Skeletal muscle satellite cell (primary cell): Measurements from ENCODE around the gene GTPBP2.
"Not testable (repeated sequence)": the region's sequence is repeated elsewhere in the genome, so short reads cannot be mapped to it uniquely, and the experiment has no call there.

Experiments used
- H3K27me3 ChIP-seq: 2 replicates; pipeline ENCODE4 v1.7.0; 2013; ENCODE audit warnings: low read length; ENCODE audit not compliant: control insufficient read depth, insufficient read depth
- H3K36me3 ChIP-seq: 2 replicates; pipeline ENCODE4 v1.7.0; 2013; ENCODE audit warnings: mild to moderate bottlenecking, control low read depth, low read length; ENCODE audit not compliant: insufficient read depth
- H3K4me1 ChIP-seq: 2 replicates; pipeline ENCODE4 v1.7.0; 2013; ENCODE audit warnings: low read length; ENCODE audit not compliant: control insufficient read depth, insufficient read depth
- H3K4me2 ChIP-seq: 2 replicates; pipeline ENCODE4 v1.7.0; 2013; ENCODE audit warnings: mild to moderate bottlenecking, low read length
- H3K4me3 ChIP-seq: 2 replicates; pipeline ENCODE4 v1.7.0; 2013; ENCODE audit warnings: low read length
- H3K9ac ChIP-seq: 2 replicates; pipeline ENCODE4 v1.7.0; 2013; ENCODE audit warnings: mild to moderate bottlenecking, low read depth, low read length, moderate library complexity
- H3K9me3 ChIP-seq: replicated peaks from 2 replicates; pipeline ENCODE4 v1.7.0; 2013; ENCODE audit warnings: mild to moderate bottlenecking, control low read depth, low read length

The GTPBP2 gene

DNA sequence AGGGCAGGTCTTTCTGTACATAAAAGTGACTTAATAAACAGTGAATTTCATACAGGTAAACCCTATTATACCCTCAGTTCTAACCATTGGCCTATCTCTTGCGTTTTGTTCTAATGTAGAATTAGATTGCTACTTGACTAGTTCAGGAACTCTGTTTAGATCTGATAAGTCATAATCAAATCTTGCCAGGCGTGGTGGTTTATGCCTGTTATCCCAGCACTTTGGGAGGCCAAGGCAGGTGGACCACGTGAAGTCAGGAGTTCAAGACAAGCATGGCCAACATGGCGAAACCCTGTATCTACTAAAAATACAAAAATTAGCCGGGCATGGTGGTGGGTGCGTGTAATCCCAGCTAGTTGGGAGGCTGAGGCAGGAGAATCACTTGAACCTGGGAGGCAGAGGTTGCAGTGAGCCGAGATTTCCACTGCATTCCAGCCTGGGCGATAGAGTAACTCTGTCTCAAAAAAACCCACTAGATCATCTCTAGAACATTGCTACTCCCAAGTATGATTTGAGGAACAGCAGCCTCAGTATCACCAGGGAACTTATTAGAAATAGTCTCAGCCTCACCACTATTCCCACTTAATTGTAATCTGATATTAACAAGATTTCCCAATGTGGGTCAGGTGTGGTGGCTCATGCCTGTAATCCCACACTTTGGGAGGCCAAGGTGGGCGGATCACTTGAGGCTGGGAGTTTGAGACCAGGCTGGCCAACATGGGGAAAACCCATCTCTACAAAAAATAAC, 12.2 kb downstream of the GTPBP2 start:
- Histone ChIP-seq H3K9ac (no peak overlapping the region), H3K4me2 (no peak overlapping the region), H3K4me3 (no peak overlapping the region), H3K27me3 (no peaks in the 10 kb centered on the region), H3K4me1 (peaks cover 4% of the 10 kb centered on the region), H3K36me3 (peaks cover 52% of the 10 kb centered on the region), H3K9me3 (no peaks in the 10 kb centered on the region)

DNA sequence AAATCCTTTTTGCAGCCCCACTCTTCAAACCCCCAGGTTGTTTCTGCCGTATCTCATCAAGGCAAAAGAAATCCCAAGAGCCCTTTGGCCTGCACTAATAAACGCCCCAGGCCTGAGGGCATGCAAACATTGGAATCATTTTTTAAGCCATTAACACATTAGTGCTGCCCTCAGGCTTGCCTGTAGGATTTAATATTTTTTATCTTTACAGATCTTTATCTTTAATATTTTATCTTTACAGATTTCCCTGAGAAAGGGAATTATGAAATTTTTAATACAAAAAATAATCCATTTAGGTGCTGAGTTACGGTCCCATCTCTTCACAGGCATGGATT, 14.7 kb downstream of the GTPBP2 start:
- no peaks in the 10 kb centered on the region for H3K27me3 ChIP-seq
- peaks cover 42% of the 10 kb centered on the region for H3K36me3 ChIP-seq
- no peak overlapping the region for H3K4me2 ChIP-seq

DNA sequence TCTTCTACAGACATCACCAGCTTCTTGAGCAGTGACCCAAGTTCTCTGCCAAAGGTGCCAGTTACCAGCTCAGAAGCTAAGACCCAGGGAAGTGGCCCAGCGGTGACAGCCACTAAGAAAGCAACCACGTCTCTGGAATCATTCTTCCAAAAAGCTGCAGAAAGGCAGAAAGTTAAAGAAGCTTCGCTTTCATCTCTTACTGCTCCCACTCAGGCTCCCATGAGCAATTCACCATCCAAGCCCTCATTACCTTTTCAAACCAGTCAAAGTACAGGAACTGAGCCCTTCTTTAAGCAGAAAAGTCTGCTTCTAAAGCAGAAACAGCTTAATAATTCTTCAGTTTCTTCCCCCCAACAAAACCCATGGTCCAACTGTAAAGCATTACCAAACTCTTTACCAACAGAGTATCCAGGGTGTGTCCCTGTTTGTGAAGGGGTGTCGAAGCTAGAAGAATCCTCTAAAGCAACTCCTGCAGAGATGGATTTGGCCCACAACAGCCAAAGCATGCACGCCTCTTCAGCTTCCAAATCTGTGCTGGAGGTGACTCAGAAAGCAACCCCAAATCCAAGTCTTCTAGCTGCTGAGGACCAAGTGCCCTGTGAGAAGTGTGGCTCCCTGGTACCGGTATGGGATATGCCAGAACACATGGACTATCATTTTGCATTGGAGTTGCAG, 15.2 kb downstream of the GTPBP2 start:
- Histone ChIP-seq H3K9me3 (no peaks in the 10 kb centered on the region), H3K4me1 (peaks cover 4% of the 10 kb centered on the region), H3K4me2 (no peak overlapping the region), H3K9ac (no peak overlapping the region), H3K36me3 (peaks cover 44% of the 10 kb centered on the region), H3K27me3 (no peaks in the 10 kb centered on the region), H3K4me3 (no peak overlapping the region)

More for the DNA sequence above, 14.7 kb downstream of the GTPBP2 start:
- H3K4me3 ChIP-seq: no peak overlapping the region
- no peak overlapping the region for H3K9ac ChIP-seq
- no peaks in the 10 kb centered on the region for H3K9me3 ChIP-seq
- H3K4me1 ChIP-seq: peaks cover 4% of the 10 kb centered on the region

DNA sequence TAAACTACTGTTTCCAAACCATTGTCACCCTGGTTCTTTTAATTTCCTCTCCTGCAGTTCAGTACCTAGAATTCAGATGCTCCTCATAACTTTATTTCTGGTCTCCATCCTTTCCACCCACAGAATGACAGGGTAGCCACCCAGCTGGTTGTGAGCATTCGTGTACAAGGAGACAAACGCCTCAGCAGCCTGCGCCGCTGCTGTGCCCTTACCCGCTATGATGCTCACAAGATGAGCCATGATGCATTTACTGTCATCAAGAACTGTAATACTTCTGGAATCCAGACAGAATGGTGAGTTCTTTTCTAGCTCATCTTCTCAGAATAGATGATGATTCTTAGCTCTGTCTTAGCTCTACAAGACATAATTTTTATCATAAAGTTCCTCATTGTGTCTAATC, 18.6 kb downstream of the GTPBP2 start:
- no peak overlapping the region for H3K4me3 ChIP-seq
- peaks cover 61% of the 10 kb centered on the region for H3K36me3 ChIP-seq
- no peaks in the 10 kb centered on the region for H3K9me3 ChIP-seq
- H3K9ac ChIP-seq: no peak overlapping the region
- H3K27me3 ChIP-seq: no peaks in the 10 kb centered on the region
- H3K4me1 ChIP-seq: peaks cover 4% of the 10 kb centered on the region
- H3K4me2 ChIP-seq: no peak overlapping the region

DNA sequence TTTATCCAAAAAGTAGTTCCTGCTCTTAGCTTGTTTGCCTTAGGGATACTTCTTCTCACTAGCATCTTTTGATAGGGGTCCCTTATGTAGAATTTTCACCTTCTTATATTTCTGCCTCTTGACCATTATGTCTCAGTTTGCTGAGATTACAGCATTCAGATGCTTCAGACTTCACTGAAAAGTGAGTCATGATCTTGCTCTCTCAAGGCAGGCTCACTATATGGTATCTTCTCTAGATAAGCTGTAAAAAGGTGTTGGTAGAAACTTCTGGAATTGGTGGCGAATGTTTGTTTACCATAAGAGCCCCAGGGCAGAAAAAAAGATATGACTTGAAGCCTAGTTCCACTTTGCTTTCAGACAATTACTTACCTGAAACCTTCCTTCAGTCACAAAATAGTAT, 19.7 kb downstream of the GTPBP2 start:
- H3K27me3 ChIP-seq: no peaks in the 10 kb centered on the region
- H3K4me1 ChIP-seq: peaks cover 7% of the 10 kb centered on the region
- no peak overlapping the region for H3K4me3 ChIP-seq
- H3K9me3 ChIP-seq: no peaks in the 10 kb centered on the region
- H3K36me3 ChIP-seq: peaks cover 64% of the 10 kb centered on the region
- no peak overlapping the region for H3K4me2 ChIP-seq
- H3K9ac ChIP-seq: no peak overlapping the region

DNA sequence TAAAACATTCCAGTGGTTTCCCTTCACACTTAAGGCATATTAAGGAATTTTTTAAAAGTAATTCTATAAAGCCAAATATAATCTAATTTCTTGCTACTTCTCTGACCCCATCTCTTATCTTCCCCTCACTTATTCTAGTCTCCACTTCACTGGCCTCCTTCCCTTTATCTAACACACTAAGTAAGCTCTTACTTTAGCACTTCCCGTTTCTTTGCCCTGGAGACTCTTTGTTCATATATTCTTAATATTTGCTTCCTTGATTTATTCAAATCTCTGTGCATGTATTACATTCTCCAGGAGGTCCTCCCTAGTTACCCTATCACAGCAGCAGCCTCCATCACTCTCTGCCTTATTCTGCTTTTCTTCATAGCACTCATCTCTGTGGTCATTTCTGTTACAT, 20.3 kb downstream of the GTPBP2 start:
- Histone ChIP-seq H3K9me3 (no peaks in the 10 kb centered on the region), H3K9ac (no peak overlapping the region), H3K4me3 (no peak overlapping the region), H3K36me3 (peaks cover 63% of the 10 kb centered on the region), H3K4me1 (peaks cover 12% of the 10 kb centered on the region), H3K4me2 (no peak overlapping the region), H3K27me3 (no peaks in the 10 kb centered on the region)

DNA sequence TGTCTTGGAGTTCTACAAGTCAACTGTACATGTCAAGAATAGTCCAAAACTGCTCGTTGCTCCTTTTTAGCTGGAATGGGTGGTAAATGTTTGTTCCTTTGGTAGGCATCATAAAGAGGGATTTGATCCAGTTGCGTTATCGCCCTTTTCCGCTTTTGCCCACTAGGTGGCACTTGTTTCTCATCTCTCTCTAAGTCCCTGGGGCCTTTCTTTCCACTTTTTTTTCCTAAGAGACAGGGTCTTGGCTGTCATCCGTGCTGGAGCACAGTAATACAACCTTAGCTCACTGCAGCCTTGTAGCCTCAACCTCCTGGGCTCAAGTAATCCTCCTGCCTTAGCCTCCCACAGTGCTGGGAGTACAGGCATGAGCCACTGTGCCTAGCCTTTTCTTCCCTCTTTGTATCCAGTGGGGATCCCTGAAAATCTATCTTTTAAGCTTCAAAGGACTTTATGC, 20.7 kb downstream of the GTPBP2 start:
- no peaks in the 10 kb centered on the region for H3K27me3 ChIP-seq
- H3K9me3 ChIP-seq: no peaks in the 10 kb centered on the region
- H3K36me3 ChIP-seq: peaks cover 63% of the 10 kb centered on the region
- peaks cover 15% of the 10 kb centered on the region for H3K4me1 ChIP-seq
- no peak overlapping the region for H3K9ac ChIP-seq
- no peak overlapping the region for H3K4me3 ChIP-seq
- H3K4me2 ChIP-seq: no peak overlapping the region

DNA sequence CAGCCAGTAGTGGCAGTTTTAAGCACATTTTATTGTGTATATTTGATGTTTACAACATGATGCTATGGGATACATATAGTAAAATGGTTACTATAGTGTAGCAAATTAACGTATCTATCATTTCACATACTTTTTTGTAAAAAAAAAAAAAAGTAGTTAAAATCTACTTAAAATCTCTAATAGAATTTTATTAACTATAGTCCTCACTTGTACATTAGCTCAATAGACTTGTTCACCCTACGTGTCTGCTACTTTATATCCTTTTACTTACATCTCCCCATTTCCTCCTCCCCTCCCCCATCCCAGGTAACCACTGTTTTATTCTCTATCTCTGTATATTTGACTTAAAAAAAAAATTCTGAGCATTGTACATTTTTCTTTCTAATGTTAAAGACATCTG, 23.0 kb downstream of the GTPBP2 start:
- no peak overlapping the region for H3K4me2 ChIP-seq
- H3K36me3 ChIP-seq: peaks cover 69% of the 10 kb centered on the region
- no peaks in the 10 kb centered on the region for H3K27me3 ChIP-seq
- no peak overlapping the region for H3K4me3 ChIP-seq
- peaks cover 12% of the 10 kb centered on the region for H3K4me1 ChIP-seq
- H3K9ac ChIP-seq: no peak overlapping the region
- H3K9me3 ChIP-seq: no peaks in the 10 kb centered on the region

DNA sequence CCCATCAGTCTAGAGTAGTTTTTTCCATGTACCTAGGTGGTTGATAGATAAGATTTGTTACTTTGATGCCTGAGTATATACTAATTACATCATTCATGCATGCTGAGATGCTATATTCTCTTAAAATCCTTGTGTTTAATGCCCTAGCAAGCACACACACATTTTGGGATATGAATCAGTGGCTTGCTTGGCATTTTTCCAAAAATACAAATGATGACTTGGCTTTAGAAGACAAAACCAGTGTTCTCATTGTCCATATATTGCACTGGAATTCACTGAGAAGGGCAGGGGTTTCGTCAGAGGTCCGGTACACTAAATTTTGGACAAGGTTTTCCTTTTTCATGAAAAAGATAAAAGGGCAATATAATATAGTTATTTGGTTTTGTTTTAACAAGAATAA, 24.9 kb downstream of the GTPBP2 start:
- H3K9me3 ChIP-seq: no peaks in the 10 kb centered on the region
- no peaks in the 10 kb centered on the region for H3K27me3 ChIP-seq
- no peak overlapping the region for H3K9ac ChIP-seq
- no peak overlapping the region for H3K4me2 ChIP-seq
- no peak overlapping the region for H3K4me3 ChIP-seq
- peaks cover 12% of the 10 kb centered on the region for H3K4me1 ChIP-seq
- peaks cover 66% of the 10 kb centered on the region for H3K36me3 ChIP-seq

DNA sequence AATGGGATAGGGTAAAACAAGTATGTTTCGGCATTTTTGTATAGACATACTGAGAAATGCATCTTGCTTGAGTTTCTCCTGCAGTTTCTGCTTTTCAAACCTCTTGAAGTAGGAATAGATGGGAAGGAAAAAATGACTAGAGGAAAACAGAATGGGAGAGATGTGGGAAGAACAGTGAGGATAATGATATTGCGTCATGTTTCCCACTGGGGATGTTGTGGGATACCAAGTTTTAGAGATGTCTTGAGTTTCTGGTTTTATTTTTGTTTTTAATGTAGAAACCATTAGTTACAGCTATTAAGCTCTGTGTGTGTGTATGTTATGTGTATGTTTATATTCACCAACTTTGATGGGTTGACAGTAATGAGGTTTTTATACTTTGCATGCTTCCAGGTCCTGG, 28.5 kb downstream of the GTPBP2 start:
- H3K9ac ChIP-seq: no peak overlapping the region
- peaks cover 12% of the 10 kb centered on the region for H3K4me1 ChIP-seq
- no peak overlapping the region for H3K4me3 ChIP-seq
- no peak overlapping the region for H3K4me2 ChIP-seq
- no peaks in the 10 kb centered on the region for H3K27me3 ChIP-seq
- peaks cover 48% of the 10 kb centered on the region for H3K36me3 ChIP-seq
- H3K9me3 ChIP-seq: no peaks in the 10 kb centered on the region

DNA sequence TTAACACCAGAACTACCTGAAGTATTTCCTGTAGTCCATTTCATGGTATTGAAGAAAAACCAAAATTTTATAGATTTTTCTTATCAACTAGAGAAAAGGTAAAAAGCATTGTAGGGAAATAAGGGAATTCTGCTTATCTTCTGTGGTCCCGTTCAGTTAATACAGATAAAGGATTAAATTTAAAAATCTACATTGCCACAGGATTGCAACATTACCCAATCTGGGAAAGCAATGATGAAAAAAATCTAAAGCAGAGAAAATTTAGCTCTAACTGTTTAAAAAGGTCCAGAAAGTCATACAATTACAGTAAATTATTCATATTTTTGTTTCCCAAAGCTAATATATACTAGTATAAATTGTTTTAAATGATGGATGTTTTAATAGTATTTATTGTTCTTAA, 35.1 kb downstream of the GTPBP2 start:
- H3K36me3 ChIP-seq: peaks cover 33% of the 10 kb centered on the region
- H3K4me1 ChIP-seq: no peaks in the 10 kb centered on the region
- H3K9ac ChIP-seq: no peak overlapping the region
- no peak overlapping the region for H3K4me2 ChIP-seq
- no peak overlapping the region for H3K4me3 ChIP-seq
- no peaks in the 10 kb centered on the region for H3K9me3 ChIP-seq
- no peaks in the 10 kb centered on the region for H3K27me3 ChIP-seq

DNA sequence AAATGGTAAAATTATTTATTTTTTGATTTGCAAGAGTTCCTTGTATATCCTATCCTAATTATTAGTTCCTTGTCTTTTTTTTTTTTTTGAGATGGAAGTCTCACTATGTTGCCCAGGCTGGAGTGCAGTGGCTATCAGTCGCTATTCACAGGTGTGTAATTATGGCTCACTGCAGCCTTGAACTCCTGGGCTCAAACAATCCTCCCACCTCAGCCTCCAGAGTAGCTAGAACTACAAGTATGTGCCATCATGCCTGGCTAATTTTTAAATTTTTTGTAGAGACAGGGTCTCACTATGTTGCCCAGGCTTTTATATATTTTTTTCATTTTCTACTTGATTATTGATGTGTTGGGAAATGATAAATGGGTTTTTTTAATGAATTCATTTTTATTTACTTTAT, 39.5 kb downstream of the GTPBP2 start:
- H3K9ac ChIP-seq, H3K4me3 ChIP-seq, H3K27me3 ChIP-seq, H3K4me2 ChIP-seq, H3K9me3 ChIP-seq, H3K4me1 ChIP-seq: not testable (repeated sequence)
- H3K36me3 ChIP-seq: peaks cover 49% of the 10 kb centered on the region
